Endothelial cell of umbilical vein (primary cell): Measurements from ENCODE around the gene C19orf44. TPM values are rescaled to one million over a fixed set of nuclear protein-coding genes. Genes with fewer than 3 reads are reported as not detected.

ENCODE experiments used
- BruUV-seq: library from RNA; stranded (reverse); fragments of 400-500 nt; replicated peaks from 2 replicates; lab custom pipeline; 2021; lab: Mats Ljungman, UMichigan
- CTCF ChIA-PET: fragments of 300-600, 350-600 bp; sonication (Branson Sonifier 250); formaldehyde crosslinking; loops from one replicate; lab custom pipeline; 2021; ENCODE audit warnings: antibody characterized with exemption, inconsistent platforms; lab: Charles Lee
- POLR2A ChIA-PET: fragments of 300-600, 350-600 bp; sonication (Branson Sonifier 250); formaldehyde crosslinking; loops from one replicate; lab custom pipeline; 2021; ENCODE audit warnings: antibody characterized with exemption, inconsistent platforms; lab: Charles Lee
- DNase-seq: peaks from one replicate; pipeline ENCODE4 v3.0.0-alpha.2; 2011; ENCODE audit warnings: low read depth, low spot score
- FAIRE-seq: peaks from 2 replicates; lab custom pipeline; 2011; peaks lifted over from hg19 to GRCh38; lab: Jason Lieb, UNC
- H2AFZ ChIP-seq: 2 replicates; pipeline ENCODE4 v1.6.0; 2012; ENCODE audit warnings: low read depth, low read length, control low read depth, inconsistent platforms
- H3K27ac ChIP-seq: 2 replicates; pipeline ENCODE4 v1.5.1; 2011; ENCODE audit warnings: low read depth, mild to moderate bottlenecking, control low read depth, low read length, moderate library complexity; ENCODE audit not compliant: insufficient read depth
- H3K27me3 ChIP-seq, 2 experiments: 2 replicates each; pipeline versions ENCODE4 v1.6.0 to v1.6.1; 2011; ENCODE audit warnings: low read length in 2 of 2, mixed read lengths in 1 of 2; ENCODE audit not compliant: control insufficient read depth in 2 of 2, insufficient read depth in 2 of 2
- H3K36me3 ChIP-seq, 2 experiments: 2 replicates in 1 of 2; 3 replicates in 1 of 2; pipeline ENCODE4 v1.5.1; 2011; ENCODE audit warnings: low read length in 2 of 2, mild to moderate bottlenecking in 1 of 2, moderate library complexity in 1 of 2; ENCODE audit not compliant: control insufficient read depth in 2 of 2, insufficient read depth in 2 of 2; ENCODE audit errors: extremely low read depth in 1 of 2
- H3K4me1 ChIP-seq: 3 replicates; pipeline ENCODE4 v1.5.1; 2011; ENCODE audit warnings: mild to moderate bottlenecking, low read length; ENCODE audit not compliant: control insufficient read depth, insufficient read depth; ENCODE audit errors: extremely low read depth
- H3K4me2 ChIP-seq: 2 replicates; pipeline ENCODE4 v1.6.1; 2011; ENCODE audit warnings: low read length, control low read depth, mixed read lengths; ENCODE audit not compliant: insufficient read depth
- H3K4me3 ChIP-seq, 3 experiments: fragments of 200-600 bp in 1 of 3; sonication (generic), shearing (Covaris generic) in 1 of 3; replicated peaks in 1 of 3; 2 replicates each; pipeline ENCODE4 v1.5.1; 2011 to 2016; ENCODE audit warnings: control low read depth in 3 of 3, low read length in 3 of 3, mild to moderate bottlenecking in 2 of 3, inconsistent platforms in 1 of 3, low read depth in 1 of 3, moderate library complexity in 1 of 3; ENCODE audit not compliant: insufficient read depth in 1 of 3
- H3K79me2 ChIP-seq: 2 replicates; pipeline ENCODE4 v1.6.0; 2012; ENCODE audit warnings: low read length, inconsistent platforms; ENCODE audit not compliant: control insufficient read depth, insufficient read depth
- H3K9ac ChIP-seq: replicated peaks from 2 replicates; pipeline ENCODE3; 2011; ENCODE audit warnings: low read length, control low read depth; ENCODE audit not compliant: insufficient read depth; ENCODE audit errors: extremely low read depth
- H3K9me1 ChIP-seq: replicated peaks from 3 replicates; pipeline ENCODE4 v1.6.0; 2011; ENCODE audit warnings: mild to moderate bottlenecking, low read length; ENCODE audit not compliant: control insufficient read depth, insufficient read depth; ENCODE audit errors: extremely low read depth
- H3K9me3 ChIP-seq: replicated peaks from 2 replicates; pipeline ENCODE4 v1.5.1; 2012; ENCODE audit warnings: low read length, inconsistent platforms; ENCODE audit not compliant: control insufficient read depth, insufficient read depth
- H4K20me1 ChIP-seq: replicated peaks from 2 replicates; pipeline ENCODE3; 2011; ENCODE audit warnings: mild to moderate bottlenecking, low read length; ENCODE audit not compliant: control insufficient read depth, insufficient read depth; ENCODE audit errors: extremely low read depth
- CTCF ChIP-seq, 2 donors: IDR thresholded peaks; 1 replicate in 1 of 2; 2 replicates in 1 of 2; pipeline ENCODE4 v1.5.1; 2011; ENCODE audit warnings: low read length in 2 of 2, mild to moderate bottlenecking in 2 of 2, moderate library complexity in 2 of 2, control low read depth in 1 of 2, inconsistent platforms in 1 of 2, low read depth in 1 of 2; ENCODE audit not compliant: insufficient read depth in 1 of 2; ENCODE audit errors: extremely low read depth in 1 of 2
- EZH2 ChIP-seq: IDR thresholded peaks from 2 replicates; pipeline ENCODE4 v1.6.1; 2012; ENCODE audit warnings: borderline replicate concordance, low read depth, mild to moderate bottlenecking, moderate library complexity, low read length, inconsistent platforms; ENCODE audit not compliant: severe bottlenecking
- FOS ChIP-seq: IDR thresholded peaks from 2 replicates; pipeline ENCODE4 v1.6.1; 2011; ENCODE audit warnings: mild to moderate bottlenecking, low read length, moderate library complexity, borderline replicate concordance; ENCODE audit not compliant: insufficient read depth
- GATA2 ChIP-seq: IDR thresholded peaks from 2 replicates; pipeline ENCODE4 v1.7.0; 2011; ENCODE audit warnings: low read depth, mild to moderate bottlenecking, moderate library complexity, mixed read lengths, low read length; ENCODE audit not compliant: insufficient read length, insufficient read depth
- JUN ChIP-seq: IDR thresholded peaks from 2 replicates; pipeline ENCODE4 v1.6.1; 2011; ENCODE audit warnings: borderline replicate concordance, low read depth; ENCODE audit not compliant: insufficient read length, insufficient read depth
- MAX ChIP-seq: IDR thresholded peaks from 2 replicates; pipeline ENCODE4 v1.6.1; 2011; ENCODE audit not compliant: insufficient read depth, insufficient read length
- MYC ChIP-seq: IDR thresholded peaks from one replicate; pipeline ENCODE4 v1.6.1; 2011; ENCODE audit warnings: mild to moderate bottlenecking, low read depth, low read length
- POLR2A ChIP-seq: IDR thresholded peaks from 2 replicates; pipeline ENCODE4 v1.6.1; 2012; ENCODE audit warnings: low read depth, mild to moderate bottlenecking, control low read depth, low read length
- POLR2AphosphoS5 ChIP-seq: IDR thresholded peaks from 2 replicates; pipeline ENCODE4 v1.6.1; 2012; ENCODE audit warnings: low read depth, mild to moderate bottlenecking, control low read depth, low read length, moderate library complexity; ENCODE audit not compliant: insufficient read depth
- dilution Hi-C: fragments of 300-500 bp; cut with MboI; formaldehyde crosslinking; loops from one replicate; pipeline ENCODE4 v1.15.0; 2019; ENCODE audit warnings: low sequenced_read_pairs; ENCODE audit not compliant: extremely low pct_ligation_motif_present
- intact Hi-C: fragments of 100-400 bp; cut with micrococcal nuclease; formaldehyde crosslinking; loops from one replicate; pipeline ENCODE4 v1.10.0; 2022
- polyA plus RNA-seq, 4 experiments: library from polyadenylated mRNA; depleted of rRNA in 3 of 4; stranded (reverse) in 3 of 4; unstranded in 1 of 4; fragments of >200 nt; gene quantifications; 2 replicates each; pipeline versions ENCODE4 v1.2.1 to v1.2.3, GENCODE V29; 2011 to 2012; ENCODE audit warnings: missing spikeins in 1 of 4
- total RNA-seq: library from RNA; stranded (reverse); gene quantifications from 2 replicates; pipeline ENCODE4 v1.2.3, GENCODE V29; 2021

C19orf44 gene
- total and polyA plus RNA-seq, 2 donors (not counting 3 experiments of a cell fraction or from before 2014, with no cell fraction given): 3.5 to 4.3 TPM

GRCh38 chr19:16462757-16463250 is 33.4 kb upstream of the C19orf44 start:
- BruUV-seq: no TSS peak
- Histone ChIP-seq H3K4me2 (no peak overlapping the region), H3K4me3 (no peak overlapping the region), H2AFZ (no peak overlapping the region), H3K27ac (no peak overlapping the region), H3K36me3 (no peaks in the 10 kb centered on the region), H3K4me1 (peaks cover 10% of the 10 kb centered on the region), H4K20me1 (no peaks in the 10 kb centered on the region), H3K9me1 (no peaks in the 10 kb centered on the region), H3K9me3 (no peaks in the 10 kb centered on the region), H3K79me2 (peaks cover 65% of the 10 kb centered on the region), H3K9ac (no peak overlapping the region), H3K27me3 (no peaks in the 10 kb centered on the region)
- intact Hi-C loops: no loop called here
- CTCF ChIA-PET: interaction anchor here (1.3 to 4.4 kb wide), 2 partner anchors 21 to 59 kb away, joined by 3 to 18 read pairs; no protein-coding TSS in a partner anchor
- TF ChIP-seq POLR2A (no peak), FOS (no peak)
- no peak for FAIRE-seq
- POLR2A ChIA-PET: no interaction called here
- dilution Hi-C loops: no loop called here
- no peak for DNase-seq

GRCh38 chr19:16463341-16463990 is 32.7 kb upstream of the C19orf44 start:
- Histone ChIP-seq H3K9me3 (no peaks in the 10 kb centered on the region), H3K9ac (no peak overlapping the region), H3K4me1 (peaks cover 6% of the 10 kb centered on the region), H3K9me1 (no peaks in the 10 kb centered on the region), H4K20me1 (no peaks in the 10 kb centered on the region), H3K36me3 (no peaks in the 10 kb centered on the region), H3K4me3 (no peak overlapping the region), H3K27ac (no peak overlapping the region), H3K27me3 (no peaks in the 10 kb centered on the region), H3K79me2 (peaks cover 64% of the 10 kb centered on the region), H2AFZ (no peak overlapping the region), H3K4me2 (no peak overlapping the region)
- DNase-seq: no peak
- ChIA-PET POLR2A (interaction anchor here (0.5 kb wide), 1 partner anchor 43 kb away, joined by 3 read pairs; no protein-coding TSS in a partner anchor), CTCF (interaction anchor here (1.0 to 4.4 kb wide), 4 partner anchors 18 to 58 kb away, joined by 3 to 18 read pairs (median 3); no protein-coding TSS in a partner anchor)
- no TSS peak for BruUV-seq
- FAIRE-seq: no peak
- TF ChIP-seq POLR2AphosphoS5 (no peak), EZH2 (no peak), POLR2A (no peak), CTCF (IDR thresholded peaks at IDR 0.05; ENCODE audit: extremely low read depth in 1 of 2, insufficient read depth in 1 of 2, low read depth in 1 of 2, low read length in 2 of 2) (no peak), FOS (no peak), JUN (no peak), MAX (no peak), MYC (no peak), GATA2 (no peak)
- intact Hi-C loops: no loop called here
- dilution Hi-C loops: no loop called here
